ENCODE results near the gene RREB1.

DNA sequence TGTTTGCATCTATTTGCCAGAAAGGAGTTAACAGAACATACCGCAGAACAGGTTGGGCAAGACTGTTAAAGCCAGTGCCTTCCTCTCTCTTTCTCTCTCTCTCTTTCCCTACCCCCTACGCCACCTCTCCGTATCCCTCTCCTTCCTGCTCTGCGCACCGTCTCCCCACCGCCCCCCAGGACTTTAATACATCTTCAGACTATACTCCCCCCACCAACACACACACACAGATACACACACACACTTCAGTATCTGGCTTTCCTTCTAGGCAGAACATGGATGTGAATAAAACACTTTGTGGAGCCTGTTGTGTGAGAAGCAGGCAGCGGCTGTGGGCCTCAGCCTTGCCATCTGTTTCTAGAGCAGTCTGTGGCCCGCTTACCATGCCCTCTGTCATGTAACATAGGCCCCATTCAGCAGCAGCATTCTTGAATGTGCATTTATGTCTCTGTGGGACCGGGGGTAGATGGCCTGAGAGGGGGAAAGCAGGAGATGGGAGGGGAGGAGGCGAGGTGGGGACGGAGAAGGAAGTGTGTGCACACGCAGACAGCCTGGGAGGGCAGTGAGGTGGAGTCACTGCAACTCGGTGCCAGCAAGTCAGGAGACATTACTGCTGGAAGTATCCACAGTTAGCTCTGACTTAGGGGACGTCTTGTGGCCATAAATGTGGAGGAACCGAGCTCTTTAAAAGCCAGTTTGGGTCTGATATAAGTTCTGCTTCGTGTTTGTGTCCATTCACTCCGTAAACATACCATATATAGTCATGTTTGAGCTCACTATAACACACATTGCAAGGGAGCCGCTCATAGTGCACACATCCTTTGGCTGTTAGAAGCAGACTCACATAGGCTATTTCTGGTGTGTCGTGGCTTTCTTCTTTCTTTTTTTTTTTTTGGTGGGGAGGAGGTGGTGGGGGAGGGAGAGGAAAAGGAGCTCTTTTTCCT, 38.4 kb downstream of the RREB1 start:
- TF ChIP-seq, protein P1, sequence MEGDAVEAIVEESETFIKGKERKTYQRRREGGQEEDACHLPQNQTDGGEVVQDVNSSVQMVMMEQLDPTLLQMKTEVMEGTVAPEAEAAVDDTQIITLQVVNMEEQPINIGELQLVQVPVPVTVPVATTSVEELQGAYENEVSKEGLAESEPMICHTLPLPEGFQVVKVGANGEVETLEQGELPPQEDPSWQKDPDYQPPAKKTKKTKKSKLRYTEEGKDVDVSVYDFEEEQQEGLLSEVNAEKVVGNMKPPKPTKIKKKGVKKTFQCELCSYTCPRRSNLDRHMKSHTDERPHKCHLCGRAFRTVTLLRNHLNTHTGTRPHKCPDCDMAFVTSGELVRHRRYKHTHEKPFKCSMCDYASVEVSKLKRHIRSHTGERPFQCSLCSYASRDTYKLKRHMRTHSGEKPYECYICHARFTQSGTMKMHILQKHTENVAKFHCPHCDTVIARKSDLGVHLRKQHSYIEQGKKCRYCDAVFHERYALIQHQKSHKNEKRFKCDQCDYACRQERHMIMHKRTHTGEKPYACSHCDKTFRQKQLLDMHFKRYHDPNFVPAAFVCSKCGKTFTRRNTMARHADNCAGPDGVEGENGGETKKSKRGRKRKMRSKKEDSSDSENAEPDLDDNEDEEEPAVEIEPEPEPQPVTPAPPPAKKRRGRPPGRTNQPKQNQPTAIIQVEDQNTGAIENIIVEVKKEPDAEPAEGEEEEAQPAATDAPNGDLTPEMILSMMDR (conservative IDR thresholded peaks at IDR 0.05; ENCODE audit: low read depth in 2 of 2), result no peak
- TF ChIP-seq CREB1 (CRISPR knock-in tag; IDR thresholded peaks at IDR 0.05; ENCODE audit: low read depth), result no peak
- TF ChIP-seq, protein P2, sequence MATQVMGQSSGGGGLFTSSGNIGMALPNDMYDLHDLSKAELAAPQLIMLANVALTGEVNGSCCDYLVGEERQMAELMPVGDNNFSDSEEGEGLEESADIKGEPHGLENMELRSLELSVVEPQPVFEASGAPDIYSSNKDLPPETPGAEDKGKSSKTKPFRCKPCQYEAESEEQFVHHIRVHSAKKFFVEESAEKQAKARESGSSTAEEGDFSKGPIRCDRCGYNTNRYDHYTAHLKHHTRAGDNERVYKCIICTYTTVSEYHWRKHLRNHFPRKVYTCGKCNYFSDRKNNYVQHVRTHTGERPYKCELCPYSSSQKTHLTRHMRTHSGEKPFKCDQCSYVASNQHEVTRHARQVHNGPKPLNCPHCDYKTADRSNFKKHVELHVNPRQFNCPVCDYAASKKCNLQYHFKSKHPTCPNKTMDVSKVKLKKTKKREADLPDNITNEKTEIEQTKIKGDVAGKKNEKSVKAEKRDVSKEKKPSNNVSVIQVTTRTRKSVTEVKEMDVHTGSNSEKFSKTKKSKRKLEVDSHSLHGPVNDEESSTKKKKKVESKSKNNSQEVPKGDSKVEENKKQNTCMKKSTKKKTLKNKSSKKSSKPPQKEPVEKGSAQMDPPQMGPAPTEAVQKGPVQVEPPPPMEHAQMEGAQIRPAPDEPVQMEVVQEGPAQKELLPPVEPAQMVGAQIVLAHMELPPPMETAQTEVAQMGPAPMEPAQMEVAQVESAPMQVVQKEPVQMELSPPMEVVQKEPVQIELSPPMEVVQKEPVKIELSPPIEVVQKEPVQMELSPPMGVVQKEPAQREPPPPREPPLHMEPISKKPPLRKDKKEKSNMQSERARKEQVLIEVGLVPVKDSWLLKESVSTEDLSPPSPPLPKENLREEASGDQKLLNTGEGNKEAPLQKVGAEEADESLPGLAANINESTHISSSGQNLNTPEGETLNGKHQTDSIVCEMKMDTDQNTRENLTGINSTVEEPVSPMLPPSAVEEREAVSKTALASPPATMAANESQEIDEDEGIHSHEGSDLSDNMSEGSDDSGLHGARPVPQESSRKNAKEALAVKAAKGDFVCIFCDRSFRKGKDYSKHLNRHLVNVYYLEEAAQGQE (IDR thresholded peaks at IDR 0.05; ENCODE audit: unreplicated experiment), result no peak

Measured in GM23338 (cell line).